SKM-1 (cell line): ENCODE measurements around the gene TAF11L11.
"Not testable (repeated sequence)": the region's sequence is repeated elsewhere in the genome, so short reads cannot be mapped to it uniquely, and the experiment has no call there.

Source experiments
- DNase-seq: peaks from one replicate; lab custom pipeline; 2025; ENCODE audit not compliant: unreplicated experiment; lab: John Stamatoyannopoulos, UW

The TAF11L11 gene

GRCh38 chr5:17603880-17604279 is at the start of gene TAF11L11:
TAF11L11 (plus strand) TSS chr5:17604183.
- DNase-seq: not testable (repeated sequence)

- not testable (repeated sequence) for DNase-seq
Observed at GRCh38 chr5:17585658-17586057, 18.3 kb upstream of the TAF11L11 start, which contains the start of gene TAF11L7. TAF11L7 (minus strand) TSS chr5:17585758.

DNA sequence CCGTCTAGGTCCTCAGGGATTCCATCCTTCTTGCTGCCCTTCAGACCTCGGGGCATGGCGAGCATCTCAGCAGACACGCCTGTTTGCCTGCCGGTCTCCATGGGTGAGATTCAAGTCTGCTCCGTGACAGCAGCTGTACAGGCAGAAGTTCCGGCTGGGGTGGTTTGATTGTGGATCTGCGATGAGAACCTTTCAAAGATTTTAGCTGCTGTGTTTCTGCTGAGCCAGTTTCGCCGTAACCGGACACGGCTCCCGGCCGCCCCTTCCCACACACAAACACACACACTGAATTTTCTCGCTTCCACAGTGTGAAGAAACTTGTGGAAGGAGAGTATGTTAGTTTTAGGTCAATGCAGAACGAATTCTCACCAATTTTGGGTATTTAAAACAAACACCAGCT is 13.1 kb upstream of the TAF11L11 start, which contains the start of gene TAF11L8:
TAF11L8 (minus strand) TSS at position 101 of the 400 bp plus-strand sequence.
- DNase-seq: not testable (repeated sequence)

GRCh38 chr5:17594255-17594654 is 9.7 kb upstream of the TAF11L11 start, which contains the start of gene TAF11L9:
TAF11L9 (minus strand) TSS chr5:17594394.
- not testable (repeated sequence) for DNase-seq

GRCh38 chr5:17597728-17598127 is 6.3 kb upstream of the TAF11L11 start, which contains the start of gene TAF11L10:
TAF11L10 (minus strand) TSS chr5:17597828.
- DNase-seq: not testable (repeated sequence)

DNA sequence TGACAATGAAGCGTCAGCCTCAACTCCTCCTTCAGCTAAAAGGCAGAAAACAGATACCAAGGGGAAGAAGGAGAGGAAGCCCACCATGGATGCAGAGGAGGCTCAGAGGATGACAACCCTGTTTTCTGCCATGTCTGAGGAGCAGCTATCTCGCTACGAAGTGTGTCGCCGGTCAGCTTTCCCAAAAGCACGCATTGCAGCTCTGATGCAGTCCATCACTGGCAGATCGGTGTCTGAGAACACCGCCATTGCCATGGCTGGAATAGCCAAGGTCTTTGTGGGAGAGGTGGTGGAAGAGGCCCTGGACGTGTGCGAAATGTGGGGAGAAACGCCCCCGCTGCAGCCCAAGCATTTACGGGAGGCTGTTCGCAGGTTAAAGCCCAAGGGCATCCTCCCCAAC is 968 bp downstream of the TAF11L11 start:
- DNase-seq: no peak

DNA sequence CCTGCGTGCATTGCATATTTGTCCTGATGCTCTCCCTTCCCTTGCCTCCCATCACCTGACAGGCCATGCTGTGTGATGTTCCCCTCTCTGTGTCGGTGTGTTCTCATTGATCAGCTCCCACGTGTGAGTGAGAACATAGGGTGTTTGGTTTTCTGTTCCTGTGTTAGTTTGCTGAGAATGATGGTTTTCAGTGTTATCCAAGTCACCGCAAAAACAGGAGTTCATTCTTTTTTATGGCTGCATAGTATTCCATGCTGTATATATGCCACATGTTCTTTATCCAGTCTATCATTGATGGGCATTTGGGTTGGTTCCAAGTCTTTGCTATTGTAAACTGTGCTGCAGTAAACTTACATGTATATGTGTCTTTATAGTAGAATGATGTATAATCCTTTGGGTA is 3.5 kb downstream of the TAF11L11 start:
- DNase-seq: not testable (repeated sequence)

- DNase-seq: not testable (repeated sequence)
Observed at GRCh38 chr5:17610092-17610491, 6.1 kb downstream of the TAF11L11 start, which contains the start of gene TAF11L12. TAF11L12 (plus strand) TSS chr5:17610392.

DNA sequence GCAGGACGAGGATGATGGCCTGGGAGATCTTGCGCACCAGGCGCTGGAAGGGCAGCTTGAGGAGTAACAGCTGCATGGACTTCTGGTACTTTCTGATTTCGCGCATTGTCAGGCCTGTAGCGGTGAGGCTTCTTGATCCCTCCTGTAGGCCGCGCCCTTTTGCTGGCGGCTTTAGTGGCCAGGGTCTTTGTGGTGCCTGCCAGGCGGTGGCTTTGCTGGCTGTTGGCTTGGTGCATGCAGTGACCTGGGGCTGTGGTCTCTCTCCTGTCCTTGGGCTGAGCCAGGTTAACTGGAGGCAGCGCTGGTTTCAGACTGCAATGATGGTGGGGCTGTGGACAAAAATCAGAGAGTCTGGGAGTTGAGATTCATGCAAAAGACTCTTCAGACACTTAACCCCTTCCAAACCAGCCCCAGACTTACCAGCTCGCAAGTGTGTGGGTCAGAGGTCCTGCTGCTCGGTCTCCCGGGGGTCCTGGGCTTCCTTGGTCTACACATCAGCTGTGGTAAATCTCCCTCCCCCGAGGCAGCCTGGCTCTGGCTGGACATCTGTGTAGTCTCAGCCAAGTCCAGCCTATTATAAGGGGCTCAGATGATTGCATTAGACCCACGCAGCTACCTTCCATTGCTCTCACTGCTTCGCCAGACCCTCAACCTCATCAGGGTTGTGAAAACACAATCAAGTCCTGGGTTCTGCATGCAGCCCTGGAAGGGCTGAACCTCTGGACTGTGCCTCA is 11.1 kb downstream of the TAF11L11 start:
- DNase-seq: no peak

GRCh38 chr5:17619354-17619753 is 15.4 kb downstream of the TAF11L11 start:
- DNase-seq: no peak

GRCh38 chr5:17620627-17621026 is 16.6 kb downstream of the TAF11L11 start:
- DNase-seq: no peak

GRCh38 chr5:17625686-17626085 is 21.7 kb downstream of the TAF11L11 start:
- no peak for DNase-seq

DNA sequence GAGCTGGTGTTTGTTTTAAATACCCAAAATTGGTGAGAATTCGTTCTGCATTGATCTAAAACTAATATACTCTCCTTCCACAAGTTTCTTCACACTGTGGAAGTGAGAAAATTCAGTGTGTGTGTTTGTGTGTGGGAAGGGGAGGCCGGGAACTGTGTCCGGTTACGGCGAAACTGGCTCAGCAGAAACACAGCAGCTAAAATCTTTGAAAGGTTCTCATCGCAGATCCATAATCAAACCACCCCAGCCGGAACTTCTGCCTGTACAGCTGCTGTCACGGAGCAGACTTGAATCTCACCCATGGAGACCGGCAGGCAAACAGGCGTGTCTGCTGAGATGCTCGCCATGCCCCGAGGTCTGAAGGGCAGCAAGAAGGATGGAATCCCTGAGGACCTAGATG is 27.8 kb downstream of the TAF11L11 start, which contains the start of gene TAF11L13:
TAF11L13 (plus strand) TSS at position 301 of the 400 bp plus-strand sequence.
- not testable (repeated sequence) for DNase-seq

DNA sequence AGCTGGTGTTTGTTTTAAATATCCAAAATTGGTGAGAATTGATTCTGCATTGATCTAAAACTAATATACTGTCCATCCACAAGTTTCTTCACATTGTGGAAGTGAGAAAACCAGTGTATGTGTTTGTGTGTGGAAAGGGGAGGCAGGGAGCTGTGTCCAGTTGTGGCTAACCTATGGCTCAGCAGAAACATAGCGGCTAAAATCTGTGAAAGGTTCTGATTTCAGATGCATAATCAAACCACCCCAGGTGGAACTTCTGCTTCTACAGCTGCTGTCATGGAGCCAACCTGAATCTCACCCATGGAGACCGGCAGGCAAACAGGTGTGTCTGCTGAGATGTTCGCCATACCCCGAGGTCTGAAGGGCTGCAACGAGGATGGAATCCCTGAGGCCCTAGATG is 30.2 kb downstream of the TAF11L11 start, which contains the start of gene TAF11L14:
TAF11L14 (plus strand) TSS at position 301 of the 400 bp plus-strand sequence.
- no peak for DNase-seq

DNA sequence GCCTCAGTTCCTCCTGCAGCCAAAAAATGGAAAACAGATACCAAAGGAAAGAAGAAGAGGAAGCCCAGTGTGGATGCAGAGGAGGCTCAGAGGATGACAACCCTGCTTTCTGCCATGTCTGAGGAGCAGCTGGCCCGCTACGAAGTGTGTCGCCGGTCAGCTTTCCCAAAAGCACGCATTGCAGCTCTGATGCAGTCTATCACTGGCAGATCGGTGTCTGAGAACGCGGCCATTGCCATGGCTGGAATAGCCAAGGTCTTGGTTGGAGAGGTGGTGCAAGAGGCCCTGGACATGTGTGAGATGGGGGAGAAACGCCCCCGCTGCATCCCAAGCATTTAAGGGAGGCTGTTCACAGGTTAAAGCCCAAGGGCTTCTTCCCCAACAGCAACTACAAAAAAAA is 45.2 kb downstream of the TAF11L11 start:
- DNase-seq: not testable (repeated sequence)

DNA sequence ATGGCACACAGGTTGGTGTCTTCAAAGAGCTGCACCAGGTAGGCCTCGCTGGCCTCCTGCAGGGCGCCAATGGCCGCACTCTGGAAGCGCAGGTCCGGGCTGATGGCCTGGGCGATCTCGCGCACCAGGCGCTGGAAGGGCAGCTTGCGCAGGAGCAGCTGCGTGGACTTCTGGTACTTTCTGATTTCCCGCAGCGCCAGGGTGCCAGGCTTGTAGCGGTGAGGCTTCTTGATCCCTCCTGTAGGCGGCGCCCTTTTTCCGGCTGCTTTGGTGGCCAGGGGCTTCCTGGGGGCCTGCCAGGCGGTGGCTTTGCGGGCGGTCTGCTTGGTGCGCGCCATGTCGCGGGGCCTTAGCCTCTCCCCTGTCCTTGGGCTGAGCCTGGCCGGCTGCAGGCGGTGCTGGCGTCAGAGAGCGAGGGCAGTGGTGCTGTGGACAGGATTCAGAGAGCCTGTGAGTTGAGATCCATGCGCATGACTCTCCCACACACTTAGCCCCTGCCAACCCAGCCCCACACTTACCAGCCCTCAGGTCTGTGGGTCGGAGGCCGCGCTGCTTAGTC is 51.3 kb downstream of the TAF11L11 start:
- DNase-seq: not testable (repeated sequence)
